ENCODE measurements around the gene ALK. TPM values are rescaled to one million over a fixed set of nuclear protein-coding genes. Genes with fewer than 3 reads are reported as not detected.

ALK gene
- total RNA-seq, 1 experiment from 2014 or later: not detected

GRCh38 chr2:29610569-29610968, 310.8 kb downstream of the ALK start:
- H3K36me3 Mint-ChIP-seq (ENCODE audit: insufficient read depth in 1 of 3, low read depth in 3 of 3): no peaks in the 10 kb centered on the region; a peak in 2 of 7 replicates
- Histone ChIP-seq H3K4ac (ENCODE audit: low read depth, low read length) (no peak overlapping the region), H2BK15ac (ENCODE audit: low read depth, low read length) (no peak overlapping the region), H3K27me3 (ENCODE audit: insufficient read depth, low read length) (no peaks in the 10 kb centered on the region), H3K79me2 (ENCODE audit: insufficient read depth, low read length) (no peaks in the 10 kb centered on the region), H3K18ac (ENCODE audit: insufficient read length, low read depth, low read length) (no peak overlapping the region), H2BK120ac (ENCODE audit: low read depth, low read length, poor library complexity, severe bottlenecking) (no peak overlapping the region), H3K4me1 (ENCODE audit: insufficient read depth, low read length) (peaks cover 3% of the 10 kb centered on the region; the same call in 1 of the 2 replicates), H3K9me3 (ENCODE audit: control insufficient read depth, low read depth, low read length) (no peaks in the 10 kb centered on the region), H2BK12ac (ENCODE audit: insufficient read length, low read depth, low read length) (no peak overlapping the region), H3K4me2 (ENCODE audit: insufficient read depth, insufficient read length, low read length) (no peak overlapping the region), H3K23ac (ENCODE audit: insufficient read length, low read depth, low read length) (no peak overlapping the region), H2BK5ac (ENCODE audit: insufficient read length, low read length) (no peak overlapping the region), H4K5ac (ENCODE audit: insufficient read length, low read depth, low read length) (no peak overlapping the region), H3K27ac (ENCODE audit: insufficient read length, low read depth, low read length) (no peak overlapping the region), H3K56ac (ENCODE audit: insufficient read length, low read depth, low read length) (no peak overlapping the region), H2AK5ac (ENCODE audit: insufficient read length, low read length) (no peak overlapping the region), H4K8ac (replicated peaks; ENCODE audit: insufficient read length, low read depth, low read length) (no peak overlapping the region), H3K9ac (ENCODE audit: extremely low read depth, insufficient read length, low read length) (no peak overlapping the region), H2BK20ac (ENCODE audit: low read depth, low read length, poor library complexity, severe bottlenecking) (no peak overlapping the region), H3K14ac (ENCODE audit: insufficient read depth, low read length) (no peak overlapping the region), H4K20me1 (ENCODE audit: control insufficient read depth, insufficient read depth, insufficient read length) (no peaks in the 10 kb centered on the region), H3K23me2 (ENCODE audit: insufficient read length, low read depth, low read length, poor library complexity, severe bottlenecking) (no peaks in the 10 kb centered on the region), H3K79me1 (ENCODE audit: insufficient read depth, low read depth, low read length, poor library complexity, severe bottlenecking) (no peaks in the 10 kb centered on the region), H4K91ac (ENCODE audit: insufficient read length, low read depth, low read length) (no peak overlapping the region), H2AFZ (ENCODE audit: low read length) (no peak overlapping the region), H3T11ph (ENCODE audit: low read length) (no peak overlapping the region)
- no peaks in the 10 kb centered on the region for H3K9me3 Mint-ChIP-seq
- H3K4me3 Mint-ChIP-seq: no peak overlapping the region
- WGBS (ENCODE audit: extremely low coverage, insufficient read length, low lambda C conversion rate): no CpG with 5 or more reads among the region's 3 CpGs
- no peak overlapping the region for H3K27ac Mint-ChIP-seq
- no peak for DNase-seq
- H3K27me3 Mint-ChIP-seq (ENCODE audit: low read depth): peaks cover 5% of the 10 kb centered on the region
- H3K4me1 Mint-ChIP-seq: peaks cover 25 to 29% of the 10 kb centered on the region in 2 experiments
- no peak for TF ChIP-seq CTCF (conservative IDR thresholded peaks at IDR 0.05)
